ENCODE data around the gene ZNRF4.

DNA sequence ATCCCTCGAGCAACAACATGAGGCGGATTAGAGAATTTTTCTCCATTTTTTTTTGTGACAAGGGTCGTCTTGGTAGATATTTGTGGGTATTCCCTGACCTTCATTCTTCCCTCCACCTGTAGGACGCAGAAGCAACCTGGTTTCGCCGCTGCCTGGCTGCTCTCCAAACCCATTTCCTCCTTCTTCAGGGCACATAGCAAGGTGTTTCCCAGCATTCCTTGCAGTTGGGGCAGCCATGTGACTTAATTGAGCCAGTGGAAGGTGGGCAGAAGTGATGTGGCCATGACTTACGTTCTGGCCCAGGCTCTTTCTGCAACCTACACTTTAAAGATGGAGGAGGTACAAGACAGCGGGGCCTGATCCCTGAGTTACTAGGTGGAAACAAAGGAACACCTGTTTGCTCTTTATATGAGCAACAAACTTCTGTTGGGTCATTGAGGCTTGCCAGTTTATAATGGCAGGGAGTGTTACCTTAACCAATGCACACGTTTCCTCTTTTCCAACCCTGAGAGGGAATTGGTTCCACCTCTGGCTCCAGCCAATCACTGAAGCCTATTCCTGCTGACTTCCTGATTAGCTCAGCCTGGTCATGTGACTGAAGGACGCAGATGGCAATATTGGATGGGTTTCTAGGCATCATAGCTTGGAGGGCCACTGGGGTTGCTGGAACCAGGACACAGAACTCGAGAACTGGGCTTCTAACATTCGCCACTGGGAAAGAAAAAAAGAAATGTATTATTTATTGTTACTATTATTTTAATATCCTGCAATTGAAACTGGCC lies 30.8 kb upstream of the ZNRF4 start:
- TF ChIP-seq, protein P1, sequence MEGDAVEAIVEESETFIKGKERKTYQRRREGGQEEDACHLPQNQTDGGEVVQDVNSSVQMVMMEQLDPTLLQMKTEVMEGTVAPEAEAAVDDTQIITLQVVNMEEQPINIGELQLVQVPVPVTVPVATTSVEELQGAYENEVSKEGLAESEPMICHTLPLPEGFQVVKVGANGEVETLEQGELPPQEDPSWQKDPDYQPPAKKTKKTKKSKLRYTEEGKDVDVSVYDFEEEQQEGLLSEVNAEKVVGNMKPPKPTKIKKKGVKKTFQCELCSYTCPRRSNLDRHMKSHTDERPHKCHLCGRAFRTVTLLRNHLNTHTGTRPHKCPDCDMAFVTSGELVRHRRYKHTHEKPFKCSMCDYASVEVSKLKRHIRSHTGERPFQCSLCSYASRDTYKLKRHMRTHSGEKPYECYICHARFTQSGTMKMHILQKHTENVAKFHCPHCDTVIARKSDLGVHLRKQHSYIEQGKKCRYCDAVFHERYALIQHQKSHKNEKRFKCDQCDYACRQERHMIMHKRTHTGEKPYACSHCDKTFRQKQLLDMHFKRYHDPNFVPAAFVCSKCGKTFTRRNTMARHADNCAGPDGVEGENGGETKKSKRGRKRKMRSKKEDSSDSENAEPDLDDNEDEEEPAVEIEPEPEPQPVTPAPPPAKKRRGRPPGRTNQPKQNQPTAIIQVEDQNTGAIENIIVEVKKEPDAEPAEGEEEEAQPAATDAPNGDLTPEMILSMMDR (IDR thresholded peaks at IDR 0.05; ENCODE audit: extremely low read depth in 1 of 2, insufficient read depth in 1 of 2, low read depth in 1 of 2, low read length in 2 of 2), result no peak
- TF ChIP-seq EZH2 (IDR thresholded peaks at IDR 0.05; ENCODE audit: borderline replicate concordance, low read depth, low read length, severe bottlenecking), result no peak
- no peak for TF ChIP-seq POLR2AphosphoS5 (IDR thresholded peaks at IDR 0.05; ENCODE audit: insufficient read depth, low read depth, low read length)
- TF ChIP-seq POLR2A (IDR thresholded peaks at IDR 0.05; ENCODE audit: low read depth, low read length), result no peak
- no peak for TF ChIP-seq MYC (IDR thresholded peaks at IDR 0.05; ENCODE audit: low read depth, low read length)
- no peak for TF ChIP-seq JUN (IDR thresholded peaks at IDR 0.05; ENCODE audit: borderline replicate concordance, insufficient read depth, insufficient read length, low read depth)
- TF ChIP-seq GATA2 (IDR thresholded peaks at IDR 0.05; ENCODE audit: insufficient read depth, insufficient read length, low read depth, low read length), result no peak
- no peak for TF ChIP-seq FOS (IDR thresholded peaks at IDR 0.05; ENCODE audit: borderline replicate concordance, insufficient read depth, low read length)
